H9 (cell line): ENCODE results near the gene CCR5. TPM values are rescaled to one million over a fixed set of nuclear protein-coding genes. Genes with fewer than 3 reads are reported as not detected.

Experiments
- DNase-seq: peaks from one replicate; pipeline ENCODE4 v3.0.0-alpha.2; 2017
- H2AFZ ChIP-seq: one replicate; pipeline ENCODE4 v1.6.1; 2013; ENCODE audit warnings: mild to moderate bottlenecking, low read length, control low read depth, moderate library complexity
- H2AK5ac ChIP-seq: 2 replicates; pipeline ENCODE4 v1.6.1; 2013; ENCODE audit warnings: low read length, control low read depth, mixed read lengths; ENCODE audit not compliant: insufficient read length
- H2BK120ac ChIP-seq: one replicate; pipeline ENCODE4 v1.6.1; 2013; ENCODE audit warnings: low read depth, mild to moderate bottlenecking, low read length, control low read depth, inconsistent platforms; ENCODE audit not compliant: poor library complexity, severe bottlenecking
- H2BK12ac ChIP-seq: 2 replicates; pipeline ENCODE4 v1.6.1; 2013; ENCODE audit warnings: low read length, control low read depth, mixed read lengths, low read depth; ENCODE audit not compliant: insufficient read length
- H2BK15ac ChIP-seq: 2 replicates; pipeline ENCODE4 v1.6.1; 2013; ENCODE audit warnings: low read depth, low read length, control low read depth
- H2BK20ac ChIP-seq: one replicate; pipeline ENCODE4 v1.6.1; 2013; ENCODE audit warnings: low read depth, mild to moderate bottlenecking, low read length, control low read depth, inconsistent platforms; ENCODE audit not compliant: poor library complexity, severe bottlenecking
- H2BK5ac ChIP-seq: 2 replicates; pipeline ENCODE4 v1.6.1; 2013; ENCODE audit warnings: low read length, control low read depth, mixed read lengths; ENCODE audit not compliant: insufficient read length
- H3K14ac ChIP-seq: 2 replicates; pipeline ENCODE4 v1.6.1; 2013; ENCODE audit warnings: low read length, control low read depth; ENCODE audit not compliant: insufficient read depth
- H3K18ac ChIP-seq: 2 replicates; pipeline ENCODE4 v1.6.1; 2013; ENCODE audit warnings: low read depth, mild to moderate bottlenecking, mixed read lengths, low read length, control low read depth; ENCODE audit not compliant: insufficient read length
- H3K23ac ChIP-seq: 2 replicates; pipeline ENCODE4 v1.6.1; 2013; ENCODE audit warnings: low read length, control low read depth, mixed read lengths, low read depth; ENCODE audit not compliant: insufficient read length
- H3K23me2 ChIP-seq: 2 replicates; pipeline ENCODE4 v1.6.1; 2013; ENCODE audit warnings: low read depth, mild to moderate bottlenecking, mixed read lengths, low read length, control low read depth; ENCODE audit not compliant: insufficient read length, poor library complexity, severe bottlenecking
- H3K27ac ChIP-seq: 2 replicates; pipeline ENCODE4 v1.5.1; 2013; ENCODE audit warnings: low read length, control low read depth, mixed read lengths, low read depth; ENCODE audit not compliant: insufficient read length
- H3K27me3 ChIP-seq: 2 replicates; pipeline ENCODE4 v1.6.1; 2013; ENCODE audit warnings: low read length, control low read depth, inconsistent platforms; ENCODE audit not compliant: insufficient read depth
- H3K4ac ChIP-seq: 2 replicates; pipeline ENCODE4 v1.6.1; 2013; ENCODE audit warnings: low read depth, mild to moderate bottlenecking, control low read depth, inconsistent platforms, low read length, moderate library complexity
- H3K4me1 ChIP-seq: 2 replicates; pipeline ENCODE4 v1.6.1; 2013; ENCODE audit warnings: low read length, control low read depth, inconsistent platforms; ENCODE audit not compliant: insufficient read depth
- H3K4me2 ChIP-seq: 2 replicates; pipeline ENCODE4 v1.6.1; 2013; ENCODE audit warnings: low read length, control low read depth, mixed read lengths; ENCODE audit not compliant: insufficient read length, insufficient read depth
- H3K56ac ChIP-seq: 2 replicates; pipeline ENCODE4 v1.6.1; 2013; ENCODE audit warnings: low read depth, mild to moderate bottlenecking, mixed read lengths, low read length, control low read depth; ENCODE audit not compliant: insufficient read length
- H3K79me1 ChIP-seq: 2 replicates; pipeline ENCODE4 v1.6.1; 2013; ENCODE audit warnings: low read depth, mild to moderate bottlenecking, moderate library complexity, low read length, control low read depth, inconsistent platforms; ENCODE audit not compliant: insufficient read depth, poor library complexity, severe bottlenecking
- H3K79me2 ChIP-seq: 2 replicates; pipeline ENCODE4 v1.6.1; 2013; ENCODE audit warnings: low read length, control low read depth, inconsistent platforms; ENCODE audit not compliant: insufficient read depth
- H3K9ac ChIP-seq: 2 replicates; pipeline ENCODE4 v1.6.1; 2013; ENCODE audit warnings: low read length, control low read depth, mixed read lengths; ENCODE audit not compliant: insufficient read length; ENCODE audit errors: extremely low read depth
- H3K9me3 ChIP-seq: one replicate; pipeline ENCODE4 v1.6.1; 2013; ENCODE audit warnings: low read depth, low read length, inconsistent platforms; ENCODE audit not compliant: control insufficient read depth
- H3T11ph ChIP-seq: one replicate; pipeline ENCODE4 v1.6.1; 2013; ENCODE audit warnings: mild to moderate bottlenecking, low read length, control low read depth, inconsistent platforms
- H4K20me1 ChIP-seq: one replicate; pipeline ENCODE4 v1.6.1; 2013; ENCODE audit not compliant: control insufficient read depth, insufficient read length, insufficient read depth
- H4K5ac ChIP-seq: 2 replicates; pipeline ENCODE4 v1.6.1; 2013; ENCODE audit warnings: low read depth, mild to moderate bottlenecking, mixed read lengths, low read length, control low read depth; ENCODE audit not compliant: insufficient read length
- H4K8ac ChIP-seq: replicated peaks from 2 replicates; pipeline ENCODE4 v1.6.1; 2013; ENCODE audit warnings: low read length, control low read depth, mixed read lengths, low read depth; ENCODE audit not compliant: insufficient read length
- H4K91ac ChIP-seq: 2 replicates; pipeline ENCODE4 v1.6.1; 2013; ENCODE audit warnings: low read depth, mild to moderate bottlenecking, moderate library complexity, mixed read lengths, low read length, control low read depth; ENCODE audit not compliant: insufficient read length
- H3K27ac Mint-ChIP-seq, 3 experiments: 2 replicates in 2 of 3; 3 replicates in 1 of 3; pipeline ENCODE4 v1.8.0; 2020 to 2021; ENCODE audit warnings: mixed read lengths in 3 of 3, mild to moderate bottlenecking in 1 of 3, moderate library complexity in 1 of 3
- H3K27me3 Mint-ChIP-seq: 2 replicates; pipeline ENCODE4 v1.8.0; 2021; ENCODE audit warnings: low read depth, mild to moderate bottlenecking, moderate library complexity, mixed read lengths
- H3K36me3 Mint-ChIP-seq, 3 experiments: 2 replicates in 2 of 3; 3 replicates in 1 of 3; pipeline ENCODE4 v1.8.0; 2020 to 2021; ENCODE audit warnings: low read depth in 3 of 3, mixed read lengths in 3 of 3; ENCODE audit not compliant: insufficient read depth in 1 of 3
- H3K4me1 Mint-ChIP-seq, 2 experiments: 2 replicates each; pipeline ENCODE4 v1.8.0; 2020; ENCODE audit warnings: mixed read lengths in 2 of 2
- H3K4me3 Mint-ChIP-seq, 2 experiments: 2 replicates in 1 of 2; 3 replicates in 1 of 2; pipeline ENCODE4 v1.8.0; 2020 to 2021; ENCODE audit warnings: mild to moderate bottlenecking in 2 of 2, mixed read lengths in 2 of 2, moderate library complexity in 1 of 2
- H3K9me3 Mint-ChIP-seq, 2 experiments: 2 replicates in 1 of 2; 3 replicates in 1 of 2; pipeline ENCODE4 v1.8.0; 2020; ENCODE audit warnings: mild to moderate bottlenecking in 2 of 2, mixed read lengths in 2 of 2, moderate library complexity in 1 of 2
- CTCF ChIP-seq: fragments of 200-600 bp; sonication (generic); conservative IDR thresholded peaks from 3 replicates; pipeline ENCODE4 v1.8.0; 2021; ENCODE audit warnings: antibody characterized with exemption, mild to moderate bottlenecking
- WGBS: extraction: QIAGEN DNeasy Blood & Tissue Kit; methylation state at CpG from one replicate; pipeline ENCODE4 v1.1.7; 2013; ENCODE audit warnings: missing lambda C conversion rate, low lambda C conversion rate, mixed read lengths; ENCODE audit not compliant: insufficient read length; ENCODE audit errors: extremely low coverage; 5-methylcytosine and 5-hydroxymethylcytosine counted together
- total RNA-seq: library from RNA; stranded (reverse); gene quantifications from 2 replicates; pipeline ENCODE4 v1.2.1, GENCODE V29; 2021

Gene CCR5
- total RNA-seq, 1 experiment from 2014 or later, result not detected

GRCh38 chr3:46393554-46394434 lies 23.0 kb downstream of the CCR5 start:
- Histone ChIP-seq H2AK5ac (no peak overlapping the region), H3K9me3 (no peaks in the 10 kb centered on the region), H3T11ph (no peak overlapping the region), H4K91ac (no peak overlapping the region), H3K4me2 (no peak overlapping the region), H3K23me2 (no peaks in the 10 kb centered on the region), H3K18ac (no peak overlapping the region), H3K27ac (no peak overlapping the region), H4K5ac (no peak overlapping the region), H3K27me3 (no peaks in the 10 kb centered on the region), H3K56ac (no peak overlapping the region), H4K20me1 (no peaks in the 10 kb centered on the region), H2BK120ac (no peak overlapping the region), H3K79me1 (no peaks in the 10 kb centered on the region), H3K79me2 (no peaks in the 10 kb centered on the region), H3K23ac (no peak overlapping the region), H3K4me1 (no peaks in the 10 kb centered on the region), H2AFZ (no peak overlapping the region), H4K8ac (no peak overlapping the region), H2BK20ac (no peak overlapping the region), H2BK12ac (no peak overlapping the region), H2BK15ac (no peak overlapping the region), H3K14ac (no peak overlapping the region), H3K4ac (no peak overlapping the region), H2BK5ac (no peak overlapping the region), H3K9ac (no peak overlapping the region)
- H3K9me3 Mint-ChIP-seq, result no peaks in the 10 kb centered on the region
- DNase-seq, result peak; percentile 57
- no peak overlapping the region for H3K4me3 Mint-ChIP-seq
- no peaks in the 10 kb centered on the region for H3K36me3 Mint-ChIP-seq
- H3K27me3 Mint-ChIP-seq, result peaks cover 6% of the 10 kb centered on the region
- no CpG with 5 or more reads among the region's 8 CpGs for WGBS
- TF ChIP-seq CTCF, result no peak
- no peak overlapping the region for H3K27ac Mint-ChIP-seq
- peaks cover 9 to 16% of the 10 kb centered on the region in 2 experiments for H3K4me1 Mint-ChIP-seq
